HL-60 (cell line): ENCODE data around the gene CTH.

ENCODE experiments used
- DNase-seq, 2 experiments: peaks; one replicate each; pipeline ENCODE4 v3.0.0-alpha.2; 2010 to 2020; ENCODE audit warnings: low read depth in 1 of 2, low spot score in 1 of 2
- H3K27ac ChIP-seq: fragments of 250-450 bp; sonication (Bioruptor Pico); replicated peaks from 2 replicates; pipeline ENCODE4 v1.5.1; 2020; ENCODE audit warnings: mild to moderate bottlenecking, moderate library complexity
- H3K27me3 ChIP-seq: fragments of 250-450 bp; sonication (Bioruptor Pico); 2 replicates; pipeline ENCODE4 v1.5.1; 2021; ENCODE audit warnings: mild to moderate bottlenecking, moderate library complexity; ENCODE audit not compliant: insufficient read depth, poor library complexity, severe bottlenecking
- H3K4me3 ChIP-seq: replicated peaks from 2 replicates; pipeline ENCODE4 v1.5.1; 2011; ENCODE audit warnings: mild to moderate bottlenecking, control low read depth, low read length; ENCODE audit not compliant: insufficient read depth
- CTCF ChIP-seq: IDR thresholded peaks from one replicate; pipeline ENCODE4 v1.5.1; 2011; ENCODE audit warnings: low read length, control low read depth, inconsistent platforms; ENCODE audit not compliant: insufficient read depth
- GABPA ChIP-seq: IDR thresholded peaks from 2 replicates; pipeline ENCODE4 v1.6.1; 2012; ENCODE audit warnings: low read depth
- POLR2AphosphoS5 ChIP-seq: IDR thresholded peaks from 2 replicates; pipeline ENCODE4 v1.6.1; 2012; ENCODE audit warnings: low read depth
- REST ChIP-seq: IDR thresholded peaks from 2 replicates; pipeline ENCODE4 v1.6.1; 2012; ENCODE audit warnings: low read depth; ENCODE audit not compliant: insufficient replicate concordance
- SPI1 ChIP-seq: IDR thresholded peaks from 2 replicates; pipeline ENCODE4 v1.6.1; 2012; ENCODE audit warnings: low read depth, mild to moderate bottlenecking, borderline replicate concordance

The CTH gene

DNA sequence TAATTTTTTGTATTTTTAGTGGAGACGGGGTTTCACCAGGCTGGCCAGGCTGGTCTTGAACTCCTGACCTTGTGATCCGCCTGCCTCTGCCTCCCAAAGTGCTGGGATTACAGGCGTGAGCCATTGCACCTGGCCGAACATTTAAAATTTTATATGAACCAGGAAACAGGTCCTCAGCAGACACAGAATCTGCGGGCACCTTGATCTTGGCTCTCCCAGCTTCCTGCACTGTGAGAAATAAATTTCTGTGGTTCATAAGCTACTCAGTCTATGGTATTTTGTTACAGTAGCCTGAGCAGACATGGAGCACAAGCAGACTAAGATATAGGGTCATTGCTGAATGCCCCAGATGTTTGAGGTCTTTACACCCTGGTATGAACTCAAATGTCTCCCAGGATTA lies 23.6 kb upstream of the CTH start:
- no peak for TF ChIP-seq CTCF
- TF ChIP-seq SPI1: no peak
- TF ChIP-seq REST: no peak
- no peak for TF ChIP-seq GABPA
- TF ChIP-seq POLR2AphosphoS5: no peak
- Histone ChIP-seq H3K27me3 (no peaks in the 10 kb centered on the region), H3K27ac (no peak overlapping the region), H3K4me3 (no peak overlapping the region)
- no peak for DNase-seq

DNA sequence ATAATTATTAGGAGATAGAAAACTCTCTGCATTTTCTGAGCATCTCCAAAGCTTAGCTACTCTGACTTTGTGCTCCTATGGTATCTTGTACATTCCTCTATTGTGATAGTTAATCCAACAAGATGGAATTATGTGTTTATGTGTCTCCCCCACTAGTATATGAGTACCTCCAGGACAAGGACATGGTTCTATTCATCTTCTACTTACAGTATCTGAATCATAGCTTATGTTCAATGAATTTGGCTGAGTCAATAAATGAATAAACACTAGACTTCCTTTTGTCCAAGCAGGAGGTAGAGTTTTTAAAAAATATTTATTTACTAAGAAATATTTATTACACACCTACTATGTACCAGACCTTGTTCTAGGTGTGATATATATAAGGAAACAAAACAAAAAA lies 18.4 kb upstream of the CTH start:
- no peak for DNase-seq
- TF ChIP-seq REST (no peak), SPI1 (no peak), POLR2AphosphoS5 (no peak), GABPA (no peak), CTCF (no peak)
- Histone ChIP-seq H3K27me3 (no peaks in the 10 kb centered on the region), H3K4me3 (no peak overlapping the region), H3K27ac (no peak overlapping the region)

DNA sequence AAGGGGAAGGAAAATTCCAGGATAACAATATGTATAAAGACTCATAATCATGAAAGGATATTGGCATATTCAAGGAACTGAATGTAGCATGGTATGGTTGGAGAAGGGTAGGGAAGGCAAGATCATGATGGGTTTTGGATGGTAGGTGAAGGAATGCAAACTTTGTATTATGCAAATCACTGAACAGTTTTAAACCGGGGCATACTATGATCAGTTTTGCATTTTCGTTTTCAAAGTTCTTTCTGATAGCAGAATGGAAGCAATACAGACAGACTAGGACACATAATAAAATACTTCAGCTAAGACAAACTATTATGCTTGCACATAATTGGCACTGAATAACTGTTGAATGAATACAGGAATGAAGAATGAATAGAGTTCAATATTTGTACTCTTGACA lies 14.5 kb upstream of the CTH start:
- H3K27me3 ChIP-seq: no peaks in the 10 kb centered on the region
- TF ChIP-seq POLR2AphosphoS5 (no peak), GABPA (no peak), SPI1 (no peak), REST (no peak), CTCF (no peak)
- no peak overlapping the region for H3K4me3 ChIP-seq
- DNase-seq: no peak
- no peak overlapping the region for H3K27ac ChIP-seq
